GM19452 (cell line): ENCODE measurements around the gene NFX1.

Experiments
- ATAC-seq: cut with Tn5 transposase; IDR thresholded peaks from one replicate; pipeline ENCODE4 v1.9.1; 2021; ENCODE audit not compliant: unreplicated experiment

The NFX1 gene

DNA sequence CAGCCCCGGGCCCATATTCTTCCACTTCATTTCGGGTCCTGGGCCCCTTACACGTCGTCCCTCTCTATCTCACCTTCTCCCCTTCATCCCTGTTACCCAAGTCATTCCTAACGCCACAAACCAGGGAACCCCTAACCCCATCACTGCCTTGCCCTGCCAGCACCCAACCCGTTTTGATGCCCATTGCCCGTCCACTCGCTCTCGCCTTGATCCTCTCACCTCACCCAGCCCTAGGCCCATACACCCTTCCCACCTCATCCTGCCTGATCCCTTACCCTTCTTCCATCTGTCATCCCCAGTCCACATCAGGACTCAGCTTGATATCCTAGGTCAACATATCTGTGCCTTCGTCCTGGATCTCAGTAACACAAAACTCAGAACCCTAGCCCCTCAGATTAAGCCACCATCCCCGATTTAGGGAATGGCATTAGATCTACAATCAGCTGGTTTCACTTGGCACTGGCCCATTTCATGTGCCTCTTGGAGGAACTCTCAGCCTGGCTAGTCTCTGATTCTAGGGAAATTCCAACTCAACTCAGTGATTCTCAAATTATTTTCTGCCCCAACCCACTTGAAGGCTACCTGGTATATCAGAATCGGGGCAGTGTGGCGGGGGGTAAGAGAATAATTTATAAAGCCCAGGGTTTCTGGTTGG is 25.0 kb upstream of the NFX1 start:
- ATAC-seq: no peak

DNA sequence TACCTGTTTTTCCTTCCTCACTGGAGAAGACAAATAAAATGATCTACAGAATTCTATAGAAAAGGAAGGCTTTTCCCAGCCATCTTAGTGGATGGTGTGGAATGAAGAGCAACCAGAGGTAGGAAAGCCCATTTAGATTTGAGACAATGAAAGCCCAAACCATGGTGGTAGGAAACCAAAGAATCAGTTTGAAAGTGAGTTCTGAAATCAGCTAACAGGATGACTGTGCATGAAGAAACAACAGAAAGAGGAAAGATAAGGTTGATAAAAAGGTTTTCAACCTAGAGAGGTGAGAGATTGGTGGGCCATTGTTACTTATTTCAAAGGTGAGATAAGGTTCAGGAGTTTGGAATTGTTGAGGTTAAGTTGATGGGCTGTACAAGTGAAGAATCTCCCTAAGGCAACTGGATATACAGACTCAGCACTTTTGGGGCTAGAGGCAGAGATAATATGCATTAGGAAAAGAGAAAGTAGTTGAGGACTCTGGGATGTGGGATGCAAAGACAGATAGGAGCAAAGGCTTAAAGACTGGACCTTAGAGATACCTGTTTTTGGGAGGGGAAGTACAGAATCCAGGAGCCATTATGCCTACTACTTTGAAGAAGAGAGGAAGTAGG is 23.1 kb upstream of the NFX1 start:
- ATAC-seq: no peak

DNA sequence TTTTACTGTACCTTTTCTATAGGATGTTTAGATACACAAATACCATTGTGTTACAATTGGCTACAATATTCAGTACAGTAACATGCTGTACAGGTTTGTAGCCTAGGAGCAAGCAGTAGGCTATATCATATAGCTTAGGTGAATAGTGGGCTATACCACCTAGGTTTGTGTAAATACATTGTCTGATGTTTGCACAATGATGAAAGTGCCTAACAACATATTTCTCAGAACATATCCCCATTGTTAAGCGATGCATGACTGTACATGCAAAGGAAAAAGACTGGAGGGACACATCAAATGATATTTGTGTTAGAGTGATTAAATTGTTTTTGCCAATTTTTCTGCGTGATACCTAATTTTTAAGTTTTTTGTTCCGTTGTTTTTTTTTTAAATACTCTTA is 20.2 kb upstream of the NFX1 start:
- ATAC-seq: no peak

DNA sequence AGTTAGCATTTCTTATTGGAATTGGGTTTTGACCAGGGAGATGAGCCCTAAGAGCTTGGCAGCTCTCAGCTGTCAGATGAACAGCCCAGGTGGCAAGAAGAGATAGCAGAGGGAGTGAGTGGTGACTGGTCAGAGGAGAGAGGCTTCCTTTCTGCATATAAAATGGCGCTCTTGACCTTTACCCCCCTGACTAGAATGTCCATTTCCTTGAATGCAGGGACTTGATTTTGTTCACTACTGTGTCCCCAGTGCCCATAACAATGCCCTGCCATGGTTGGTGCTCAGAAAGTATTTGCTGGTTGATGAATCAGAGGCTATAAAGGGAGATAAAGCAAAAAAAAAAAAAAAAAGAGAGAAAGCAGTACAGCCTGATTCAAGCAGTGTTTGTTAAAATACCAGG is 18.3 kb upstream of the NFX1 start:
- ATAC-seq: no peak

DNA sequence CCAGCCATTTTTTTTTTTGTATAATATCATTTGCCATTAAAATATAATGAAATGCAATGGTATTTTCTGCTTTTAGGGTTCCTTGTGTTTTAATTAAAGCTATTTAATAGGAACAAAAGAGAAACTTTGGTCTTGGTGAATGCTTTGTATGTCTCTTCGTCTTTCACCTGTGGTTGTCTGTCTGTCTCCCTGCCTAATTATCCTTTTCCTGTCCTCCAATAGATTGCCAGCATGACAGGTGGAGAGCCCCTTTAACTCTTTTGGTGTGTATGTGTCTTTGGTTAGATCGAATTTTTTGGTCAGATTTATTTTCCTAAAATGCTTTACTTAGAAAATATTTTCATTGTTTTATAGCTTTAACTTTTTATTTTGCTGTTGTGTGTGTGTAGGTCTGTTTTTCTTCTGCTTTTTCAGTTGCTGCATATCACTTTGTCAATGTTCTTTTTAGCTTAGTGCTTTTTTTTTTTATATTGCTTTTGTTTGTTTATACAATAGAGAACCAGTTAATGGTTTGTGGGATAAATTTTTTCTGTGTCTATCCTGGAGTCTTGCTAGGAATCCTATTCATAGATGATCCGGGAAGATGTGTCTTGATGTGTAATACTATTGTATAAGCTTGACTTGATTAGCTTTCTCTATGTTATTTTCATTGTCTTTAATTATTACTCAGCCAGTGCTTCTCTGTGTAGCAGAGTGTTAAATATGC is 16.9 kb upstream of the NFX1 start:
- ATAC-seq: no peak

DNA sequence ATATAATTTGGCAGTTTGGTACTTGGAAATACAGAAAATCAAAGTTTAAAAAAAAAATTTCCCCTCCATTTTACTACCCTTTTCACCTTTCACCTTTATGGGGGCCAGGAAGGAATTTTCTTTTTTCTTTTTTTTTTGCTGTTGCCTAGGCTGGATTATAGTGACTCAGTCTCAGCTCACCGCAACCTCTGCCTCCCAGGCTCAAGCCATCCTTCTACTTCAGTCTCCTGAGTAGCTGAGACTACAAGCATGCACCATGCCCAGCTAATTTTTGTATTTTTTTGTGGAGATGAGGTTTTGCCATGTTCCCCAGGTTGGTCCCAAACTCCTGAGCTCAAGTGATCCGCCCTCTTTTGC is 16.4 kb upstream of the NFX1 start:
- ATAC-seq: no peak

DNA sequence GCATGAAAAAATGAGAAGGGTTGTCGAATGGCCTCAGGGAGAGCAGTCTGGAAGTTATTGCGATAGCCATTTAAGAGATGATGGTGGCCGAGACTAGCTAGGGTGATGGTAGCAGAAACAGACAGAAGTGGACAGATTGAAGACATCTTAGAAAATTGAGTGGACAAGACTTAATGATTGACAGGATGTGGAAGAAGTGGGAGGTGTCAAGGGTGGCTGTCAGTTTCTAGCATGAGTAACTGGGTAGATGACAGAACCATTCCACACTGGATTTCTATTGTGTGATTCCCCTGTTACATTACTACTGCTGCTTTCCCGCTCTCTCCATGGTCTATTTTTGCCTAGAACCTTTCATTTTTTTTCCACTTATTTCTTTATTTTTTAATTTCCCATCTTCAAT is 12.8 kb upstream of the NFX1 start:
- no peak for ATAC-seq

DNA sequence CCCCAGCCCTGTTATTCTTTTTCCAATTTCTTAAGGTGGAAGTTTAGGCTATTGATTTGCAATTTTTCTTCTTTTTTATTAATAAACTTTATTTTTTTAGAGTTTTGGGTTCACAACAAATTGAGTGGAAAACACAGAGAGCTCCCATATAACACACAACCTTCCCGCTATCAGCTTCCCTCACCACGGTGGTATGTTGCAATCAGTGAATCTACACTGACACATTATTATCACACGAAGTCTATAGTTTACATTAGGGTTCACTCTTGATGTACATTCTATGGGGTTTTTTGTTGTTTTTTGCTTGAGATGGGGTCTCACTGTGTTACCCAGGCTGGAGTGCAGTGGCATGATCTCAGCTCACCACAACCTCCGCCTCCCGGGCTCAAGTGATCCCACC is 4.8 kb upstream of the NFX1 start:
- no peak for ATAC-seq

DNA sequence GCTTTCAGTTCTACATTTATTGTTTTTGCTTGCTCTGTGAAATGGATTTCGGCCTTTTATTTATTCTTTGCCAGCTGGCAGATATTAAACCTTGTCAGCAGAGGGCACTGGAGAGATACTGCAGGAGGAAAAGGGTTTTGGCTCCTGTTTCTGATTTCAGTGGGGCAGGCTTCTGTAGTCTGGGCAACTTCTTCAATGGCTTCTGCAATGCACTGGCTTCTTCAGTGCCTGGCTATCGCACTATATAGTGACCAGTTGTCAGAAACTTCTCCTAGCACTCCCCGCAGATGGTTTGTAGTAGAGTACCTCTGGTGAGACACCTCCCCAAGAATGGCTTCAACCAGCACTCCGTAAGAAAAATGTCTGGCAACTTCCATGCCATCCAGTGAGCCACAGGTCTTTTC is 3.2 kb upstream of the NFX1 start:
- no peak for ATAC-seq

DNA sequence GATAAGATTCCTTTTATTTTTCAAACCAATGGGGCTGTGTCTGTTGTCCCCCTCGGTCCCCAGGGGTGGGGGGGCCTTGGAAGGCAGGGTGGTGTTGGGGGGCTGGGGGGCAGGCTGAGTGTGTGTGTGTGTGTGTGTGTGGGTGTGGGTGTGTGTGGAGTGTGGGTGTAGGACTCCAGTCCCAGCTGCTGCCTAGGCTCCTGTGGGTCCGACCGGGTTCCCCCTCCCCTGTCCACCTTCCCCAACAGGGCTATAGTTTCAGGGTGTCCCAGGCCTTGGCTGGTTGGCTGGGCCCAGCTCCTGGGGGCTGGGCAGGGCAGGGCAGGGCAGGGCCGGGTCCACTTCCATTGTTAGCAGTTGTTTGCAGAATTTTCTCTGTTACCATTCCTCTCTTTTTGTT is 2.1 kb upstream of the NFX1 start:
- no peak for ATAC-seq

DNA sequence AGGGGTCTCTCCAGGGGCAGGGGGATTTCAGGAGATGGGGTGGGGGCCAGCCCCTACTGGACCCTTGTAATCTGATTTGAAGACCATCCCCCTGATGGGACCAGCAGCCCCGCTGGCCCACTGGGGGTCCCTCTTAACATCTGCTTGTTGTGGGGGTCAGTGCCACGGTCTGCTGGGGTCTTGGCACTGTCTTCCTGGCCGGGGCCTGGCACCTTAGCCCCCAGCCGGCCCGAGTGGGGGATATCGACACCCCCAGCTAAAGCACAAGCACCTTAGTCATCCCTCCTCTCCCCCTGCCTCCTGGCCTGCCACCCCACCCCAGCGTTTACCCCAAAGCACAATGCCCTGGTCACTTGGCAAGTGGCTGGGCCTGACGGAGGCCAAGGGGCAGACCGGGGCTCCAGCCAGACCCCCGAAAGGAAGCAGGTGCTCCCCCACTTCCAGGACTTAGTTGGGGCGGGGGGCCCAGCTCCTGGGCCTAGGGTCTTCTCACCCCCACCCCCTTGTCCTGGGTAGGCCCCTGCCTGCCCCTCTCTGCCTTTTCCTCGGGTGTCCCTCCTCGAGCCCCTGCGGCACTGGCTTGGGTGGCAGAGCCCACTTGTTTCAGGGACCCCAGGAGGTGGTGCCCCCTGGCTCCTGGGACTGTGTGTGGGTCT is 1.4 kb upstream of the NFX1 start:
- no peak for ATAC-seq

DNA sequence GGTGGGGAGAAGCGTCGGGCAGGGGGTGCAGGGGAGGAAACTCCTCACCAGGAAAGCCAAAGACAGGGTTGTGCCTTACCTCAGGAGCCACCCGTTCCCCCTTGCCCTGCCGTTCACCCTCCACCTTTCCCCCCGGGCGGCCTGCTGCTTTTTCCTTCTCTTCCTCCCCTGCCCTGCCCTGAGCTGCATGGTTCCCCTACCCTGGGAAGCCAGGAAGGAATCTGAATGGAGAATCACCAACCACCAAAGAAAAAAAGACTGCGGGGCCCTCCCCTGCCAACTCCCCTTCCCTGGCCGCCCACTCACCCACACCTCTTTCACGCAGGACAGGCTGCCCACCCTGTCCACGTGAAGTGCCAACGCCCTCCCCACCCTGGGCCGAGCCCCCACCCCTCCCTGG is 820 bp upstream of the NFX1 start:
- ATAC-seq: no peak

DNA sequence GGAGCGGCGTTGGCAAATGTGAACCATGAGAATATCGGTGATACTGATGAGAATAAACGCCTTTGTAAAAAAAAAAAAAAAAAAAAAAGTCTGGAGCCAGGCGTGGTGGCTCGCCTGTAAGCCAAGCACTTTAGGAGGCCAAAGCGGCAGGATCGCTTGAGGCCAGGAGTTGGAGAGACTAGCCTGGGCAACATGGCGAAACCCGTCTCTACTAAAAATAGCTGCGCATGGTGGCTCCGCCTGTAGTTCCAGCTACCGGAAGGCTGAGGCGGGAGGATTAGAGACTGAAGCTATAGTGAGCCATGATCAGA is 425 bp upstream of the NFX1 start:
- no peak for ATAC-seq

DNA sequence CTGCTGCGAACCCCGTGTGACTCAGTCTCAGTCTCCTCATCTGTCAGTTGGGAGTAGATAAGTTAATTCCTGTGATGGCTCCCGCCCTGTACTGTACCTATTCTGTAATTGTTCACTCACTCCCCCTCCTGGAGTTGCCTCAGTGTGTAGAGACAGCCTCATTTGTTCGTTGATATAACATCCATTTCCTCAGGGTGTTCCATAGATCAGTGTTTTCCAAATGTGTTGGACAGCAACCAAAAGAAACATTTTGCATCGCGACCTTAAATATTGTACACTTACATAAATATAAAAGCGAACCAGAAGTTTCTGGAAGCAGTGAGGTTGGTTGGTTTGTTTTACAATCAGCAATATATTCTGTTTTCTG is 698 bp downstream of the NFX1 start:
- no peak for ATAC-seq

DNA sequence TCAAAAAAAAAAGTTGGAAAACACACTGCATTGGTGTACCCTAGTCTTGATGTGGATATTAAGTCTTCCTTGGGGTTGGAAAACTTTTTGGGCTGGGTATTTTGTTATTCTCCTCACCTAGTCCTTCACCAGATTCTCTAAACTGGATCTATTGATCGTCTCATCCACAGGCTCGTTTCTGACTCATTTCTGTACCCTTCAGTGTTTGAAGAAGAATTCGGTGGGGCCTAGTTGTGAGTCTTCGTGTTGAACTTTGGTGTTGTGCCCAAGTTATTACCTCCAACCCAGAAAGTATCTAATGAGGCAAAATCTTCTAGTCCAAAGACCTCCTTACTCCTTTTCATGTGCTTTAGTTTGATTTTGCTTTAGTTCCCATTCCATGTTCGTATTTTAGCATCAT is 1.6 kb downstream of the NFX1 start:
- ATAC-seq: no peak

DNA sequence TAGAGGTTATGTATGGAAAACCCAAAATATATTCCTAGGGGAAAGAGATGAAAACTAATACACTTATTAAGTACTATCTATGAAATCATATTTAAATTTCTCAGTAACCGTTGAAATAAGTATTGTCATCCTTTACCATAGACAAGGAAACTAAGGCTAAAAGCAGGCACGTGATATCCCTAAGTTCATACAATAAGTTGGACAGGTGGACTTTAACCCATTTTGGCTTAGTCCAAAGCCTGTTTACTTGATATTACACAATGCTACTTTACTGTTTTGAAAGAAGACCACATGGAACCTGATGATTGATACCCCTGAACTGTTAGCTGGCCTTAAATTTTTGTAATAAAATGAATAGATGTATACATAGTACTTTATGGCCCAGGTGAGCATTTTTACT is 3.5 kb downstream of the NFX1 start:
- ATAC-seq: no peak

DNA sequence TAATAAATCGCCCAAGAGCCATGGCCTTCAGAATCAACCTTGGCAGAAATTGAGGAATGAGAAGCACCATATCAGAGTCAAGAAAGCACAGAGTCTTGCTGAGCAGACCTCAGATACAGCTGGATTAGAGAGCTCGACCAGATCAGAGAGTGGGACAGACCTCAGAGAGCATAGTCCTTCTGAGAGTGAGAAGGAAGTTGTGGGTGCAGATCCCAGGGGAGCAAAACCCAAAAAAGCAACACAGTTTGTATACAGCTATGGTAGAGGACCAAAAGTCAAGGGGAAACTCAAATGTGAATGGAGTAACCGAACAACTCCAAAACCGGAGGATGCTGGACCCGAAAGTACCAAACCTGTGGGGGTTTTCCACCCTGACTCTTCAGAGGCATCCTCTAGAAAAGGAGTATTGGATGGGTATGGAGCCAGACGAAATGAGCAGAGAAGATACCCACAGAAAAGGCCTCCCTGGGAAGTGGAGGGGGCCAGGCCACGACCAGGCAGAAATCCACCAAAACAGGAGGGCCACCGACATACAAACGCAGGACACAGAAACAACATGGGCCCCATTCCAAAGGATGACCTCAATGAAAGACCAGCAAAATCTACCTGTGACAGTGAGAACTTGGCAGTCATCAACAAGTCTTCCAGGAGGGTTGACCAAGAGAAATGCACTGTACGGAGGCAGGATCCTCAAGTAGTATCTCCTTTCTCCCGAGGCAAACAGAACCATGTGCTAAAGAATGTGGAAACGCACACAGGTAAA is 4.5 kb downstream of the NFX1 start:
- ATAC-seq: no peak

DNA sequence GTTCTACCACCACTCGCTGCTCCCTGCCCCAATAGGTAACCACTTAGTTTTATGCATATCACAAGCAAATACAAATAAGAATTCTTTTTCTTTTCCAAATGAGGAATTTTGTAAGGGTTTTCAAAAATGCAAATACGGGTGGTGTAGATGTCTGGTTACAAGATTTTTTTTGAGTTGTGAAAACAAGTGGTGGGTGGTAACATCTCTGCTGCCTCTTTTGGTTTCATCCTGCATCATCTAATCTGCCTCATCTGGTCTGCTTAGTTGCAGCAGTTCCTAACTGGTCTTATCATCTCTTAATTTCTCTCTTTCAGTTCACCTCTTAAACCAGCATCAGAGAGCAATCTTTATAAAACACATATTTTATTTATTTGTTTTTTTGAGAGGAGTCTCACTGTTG is 5.3 kb downstream of the NFX1 start:
- peak; percentile 37 for ATAC-seq

DNA sequence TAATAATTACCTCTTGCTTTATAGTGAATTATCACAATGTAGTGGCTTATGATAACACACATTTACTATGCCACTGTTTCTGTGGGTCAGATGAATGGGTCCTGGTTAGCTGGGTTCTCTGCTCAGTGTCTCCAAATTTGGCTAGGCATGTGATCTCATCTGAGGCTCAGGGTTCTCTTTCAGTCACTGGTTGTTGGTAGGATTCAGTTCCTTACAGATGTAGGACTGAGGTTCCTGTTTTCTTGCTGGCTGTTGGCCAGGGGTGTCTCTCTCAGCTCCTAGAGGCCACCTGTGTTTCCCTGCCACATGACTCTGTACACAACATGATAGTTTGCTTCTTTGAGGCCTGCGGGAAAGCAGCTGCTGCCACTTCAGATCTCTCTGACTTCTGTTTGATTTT is 7.1 kb downstream of the NFX1 start:
- peak; percentile 87 for ATAC-seq

DNA sequence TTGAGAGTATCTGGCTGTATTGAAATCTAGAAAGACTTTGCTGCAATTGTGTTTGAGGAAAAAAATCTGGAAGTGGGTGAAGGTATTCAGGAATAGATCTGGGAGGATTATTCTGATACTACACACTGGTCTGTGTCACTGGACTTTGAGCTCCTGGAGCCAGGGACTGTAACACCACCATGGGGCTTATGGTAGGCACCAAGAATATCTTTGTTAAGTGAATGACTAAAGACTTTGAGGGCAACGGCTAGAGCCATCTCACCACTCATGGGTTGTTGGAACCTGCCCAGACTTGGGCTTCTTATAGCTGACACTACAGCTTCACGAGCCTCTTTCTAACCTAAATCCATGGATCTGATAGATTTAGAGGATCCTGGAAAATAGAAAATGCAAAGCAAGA is 10.2 kb downstream of the NFX1 start:
- no peak for ATAC-seq

DNA sequence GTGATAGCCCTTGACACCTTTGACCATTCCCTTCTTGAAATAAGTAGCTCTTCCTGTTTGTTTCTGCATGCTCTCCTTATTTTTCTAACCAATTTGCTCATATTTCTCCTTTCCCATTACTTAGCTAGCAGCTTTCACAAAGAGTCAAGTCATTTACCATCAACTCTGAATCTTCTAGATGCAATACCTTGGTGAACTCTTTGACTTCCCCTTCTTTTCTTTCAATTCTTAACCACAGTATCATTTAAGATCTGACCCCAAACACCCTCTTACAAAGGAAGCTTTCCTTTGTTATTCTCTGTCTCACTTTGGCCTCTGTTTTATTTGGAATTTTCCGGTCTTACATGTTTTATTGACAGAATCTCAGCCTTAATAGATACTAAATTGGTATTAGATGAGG is 14.0 kb downstream of the NFX1 start:
- ATAC-seq: no peak

DNA sequence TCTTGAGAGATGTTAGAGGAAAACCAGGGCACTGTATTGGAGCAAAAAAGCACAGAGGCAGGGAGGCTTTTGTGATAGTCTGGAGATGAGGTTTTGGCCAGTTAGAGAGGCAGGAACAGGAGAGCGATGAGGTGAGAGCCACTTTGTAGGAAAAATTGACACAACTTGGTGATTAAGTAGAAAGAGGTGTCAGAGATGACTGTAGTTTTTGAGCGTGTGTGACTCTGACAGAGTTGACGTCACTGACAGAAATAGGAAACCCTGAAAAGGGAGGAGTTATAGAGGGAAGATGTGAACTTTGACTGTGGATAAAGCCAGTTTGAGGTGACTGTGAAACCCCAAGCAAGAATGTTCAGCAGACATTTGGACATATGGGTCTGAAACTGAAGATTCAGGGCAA is 15.7 kb downstream of the NFX1 start:
- no peak for ATAC-seq
